ENCODE data around the gene ACBD4. TPM values are rescaled to one million over a fixed set of nuclear protein-coding genes. Genes with fewer than 3 reads are reported as not detected.

Gene ACBD4
- total RNA-seq, 1 donor from 2014 or later, result 7.7 TPM

DNA sequence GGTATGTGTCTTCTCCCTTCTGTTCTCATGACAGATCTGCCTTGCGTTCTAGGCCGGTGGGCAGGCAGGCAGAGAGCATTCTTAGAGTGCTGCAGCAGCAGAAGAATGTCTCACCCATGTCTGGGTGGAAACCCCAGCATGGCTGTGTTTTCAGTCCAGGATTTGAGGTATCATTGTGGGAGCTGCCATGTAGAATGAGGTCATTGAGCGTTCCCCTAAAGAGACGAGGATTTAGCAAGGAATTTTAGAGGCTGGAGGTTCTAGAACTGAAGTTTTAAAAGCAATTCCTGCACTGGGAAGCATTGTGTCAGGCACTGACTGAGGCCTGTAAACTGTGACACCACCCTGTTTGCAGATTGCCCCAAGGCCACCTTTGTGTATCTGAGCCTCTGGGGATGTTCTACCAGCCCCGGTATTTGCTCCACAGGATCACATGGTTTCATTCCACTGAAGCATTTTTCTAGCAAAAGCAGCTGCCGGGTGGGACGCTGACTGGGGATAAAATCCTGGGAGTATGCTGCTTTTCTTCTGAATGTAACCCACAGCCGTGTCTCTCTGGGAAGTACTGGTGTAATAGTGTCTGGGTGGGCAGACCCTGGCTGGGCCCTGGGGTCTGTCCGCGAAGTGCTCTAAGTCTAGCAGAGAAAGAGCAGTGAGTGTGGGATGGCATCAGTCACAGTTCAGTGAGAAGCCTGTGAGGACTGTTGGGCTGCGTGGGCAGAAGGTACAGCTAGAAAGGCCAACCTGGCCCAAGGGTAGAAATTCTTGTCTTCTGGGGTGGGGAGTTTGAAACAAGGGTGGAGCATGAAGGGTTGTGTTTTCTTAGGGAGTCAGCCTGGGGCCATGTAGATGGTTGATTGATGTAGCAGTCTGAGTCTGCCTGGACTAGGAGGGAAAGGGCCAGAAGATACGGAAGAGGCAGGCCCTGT lies 33.3 kb upstream of the ACBD4 start:
- intact Hi-C loops (cut with micrococcal nuclease), result no loop called here
- DNase-seq, result no peak
- ATAC-seq, result peak; percentile 1

- DNase-seq (no peak), ATAC-seq (no peak)
- intact Hi-C loops (cut with micrococcal nuclease), result no loop called here
Observed at GRCh38 chr17:45102856-45103255, 32.6 kb upstream of the ACBD4 start.

DNA sequence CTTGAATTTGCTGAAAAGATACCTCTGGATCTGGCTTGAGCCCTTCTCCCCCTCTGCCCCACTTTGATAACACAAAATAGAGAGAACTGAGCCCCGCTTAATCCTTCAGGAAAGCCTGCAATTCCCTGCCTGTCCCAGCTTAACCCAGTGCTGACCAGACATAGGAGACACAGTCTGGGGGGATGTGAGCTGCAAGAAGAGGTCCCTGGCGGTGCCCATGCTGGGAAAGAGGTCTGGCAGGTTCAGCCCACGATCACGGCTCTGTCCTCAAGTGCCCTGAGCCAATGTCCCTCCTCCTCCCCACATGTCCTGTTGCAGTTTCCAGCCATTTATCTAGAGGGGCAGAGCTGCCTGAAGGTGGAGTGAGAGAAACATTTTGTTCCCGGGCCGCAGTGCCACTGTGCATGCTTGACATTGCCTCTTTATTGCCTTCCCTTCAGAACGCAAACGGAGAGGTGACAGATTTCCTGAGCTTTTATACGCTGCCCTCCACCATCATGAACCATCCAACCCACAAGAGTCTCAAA lies 32.2 kb upstream of the ACBD4 start:
- ATAC-seq (peak; percentile 80), DNase-seq (peak; percentile 67)
- intact Hi-C loops (cut with micrococcal nuclease), result no loop called here

GRCh38 chr17:45104029-45104428 lies 31.5 kb upstream of the ACBD4 start:
- DNase-seq, result no peak
- intact Hi-C loops (cut with micrococcal nuclease), result no loop called here
- ATAC-seq, result no peak

DNA sequence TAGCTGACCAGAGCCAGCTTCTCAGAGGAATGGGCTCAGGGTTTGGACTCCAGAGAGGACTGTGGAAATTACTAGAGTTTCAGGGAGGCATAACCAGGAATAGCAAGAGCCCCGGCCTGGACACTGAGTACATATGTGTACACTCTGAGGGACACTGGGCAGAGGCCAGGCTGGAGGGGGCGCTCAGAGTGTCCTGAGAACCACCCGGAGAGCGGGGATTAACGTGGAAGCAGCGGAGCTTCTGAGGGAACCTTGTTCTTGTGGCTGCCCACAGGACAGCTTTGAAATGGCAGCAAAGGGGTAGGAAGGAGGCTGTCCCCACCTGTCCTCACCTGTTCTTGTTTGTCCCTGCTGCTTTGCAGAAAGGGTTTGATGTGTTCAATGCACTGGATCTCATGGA lies 31.0 kb upstream of the ACBD4 start:
- intact Hi-C loops (cut with micrococcal nuclease), result no loop called here
- ATAC-seq (no peak), DNase-seq (no peak)

DNA sequence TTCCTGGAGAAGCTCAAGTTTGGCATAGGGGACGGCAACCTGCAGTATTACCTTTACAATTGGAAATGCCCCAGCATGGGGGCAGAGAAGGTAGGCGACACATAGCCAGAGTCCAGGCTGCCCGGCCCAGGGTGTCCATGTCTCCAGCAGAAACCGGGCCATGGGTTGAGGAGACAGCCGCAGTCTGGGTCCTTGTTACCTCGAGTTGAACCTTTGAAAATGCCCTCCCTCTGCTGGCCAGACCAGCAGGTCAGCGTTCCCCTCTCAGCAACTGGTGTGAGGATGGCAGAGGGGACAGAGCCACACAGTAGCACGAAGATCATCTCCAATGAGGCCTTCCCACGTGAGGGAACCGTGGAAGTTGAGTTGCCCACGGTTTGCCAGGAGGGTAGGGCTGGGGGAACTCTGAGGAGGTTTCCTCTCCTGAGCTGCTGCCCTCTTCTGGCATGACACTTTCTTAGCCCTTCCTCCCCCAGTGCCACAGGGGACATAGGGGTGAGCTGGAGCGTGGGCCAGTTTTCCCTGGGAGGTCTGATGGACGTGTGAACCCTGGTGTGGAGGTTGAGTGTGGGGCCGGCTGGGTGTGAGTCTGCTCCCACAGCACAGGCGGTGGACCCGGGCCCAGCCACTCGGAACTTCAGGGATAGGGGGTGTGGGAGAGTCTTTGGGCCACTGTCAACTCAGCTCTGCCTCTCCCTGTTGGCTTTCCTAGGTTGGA lies 30.4 kb upstream of the ACBD4 start:
- intact Hi-C loops (cut with micrococcal nuclease), result no loop called here
- DNase-seq (no peak), ATAC-seq (no peak)

GRCh38 chr17:45106096-45106495 lies 29.4 kb upstream of the ACBD4 start:
- ATAC-seq, result no peak
- intact Hi-C loops (cut with micrococcal nuclease), result no loop called here
- DNase-seq, result no peak

DNA sequence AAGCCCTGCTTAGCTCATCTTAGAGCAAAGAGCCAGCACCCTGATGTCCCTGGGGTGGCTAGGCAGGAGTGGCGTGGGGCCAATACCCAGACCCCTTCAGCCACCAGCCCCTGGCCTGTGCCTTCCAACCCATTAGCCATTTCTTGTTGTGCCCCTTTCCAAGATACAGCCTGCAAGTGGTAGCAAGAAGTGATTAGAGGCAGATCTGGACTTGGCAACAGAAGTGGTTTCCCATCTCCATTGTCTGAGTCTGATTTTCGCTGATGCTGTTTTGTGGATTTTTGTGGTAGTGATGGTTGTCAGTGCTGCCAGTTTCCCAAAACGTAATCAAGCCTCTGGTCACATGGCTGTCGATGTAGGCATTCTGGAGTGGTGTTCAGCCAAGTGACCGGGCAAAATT lies 28.9 kb upstream of the ACBD4 start:
- DNase-seq, result no peak
- intact Hi-C loops (cut with micrococcal nuclease), result no loop called here
- ATAC-seq, result no peak

DNA sequence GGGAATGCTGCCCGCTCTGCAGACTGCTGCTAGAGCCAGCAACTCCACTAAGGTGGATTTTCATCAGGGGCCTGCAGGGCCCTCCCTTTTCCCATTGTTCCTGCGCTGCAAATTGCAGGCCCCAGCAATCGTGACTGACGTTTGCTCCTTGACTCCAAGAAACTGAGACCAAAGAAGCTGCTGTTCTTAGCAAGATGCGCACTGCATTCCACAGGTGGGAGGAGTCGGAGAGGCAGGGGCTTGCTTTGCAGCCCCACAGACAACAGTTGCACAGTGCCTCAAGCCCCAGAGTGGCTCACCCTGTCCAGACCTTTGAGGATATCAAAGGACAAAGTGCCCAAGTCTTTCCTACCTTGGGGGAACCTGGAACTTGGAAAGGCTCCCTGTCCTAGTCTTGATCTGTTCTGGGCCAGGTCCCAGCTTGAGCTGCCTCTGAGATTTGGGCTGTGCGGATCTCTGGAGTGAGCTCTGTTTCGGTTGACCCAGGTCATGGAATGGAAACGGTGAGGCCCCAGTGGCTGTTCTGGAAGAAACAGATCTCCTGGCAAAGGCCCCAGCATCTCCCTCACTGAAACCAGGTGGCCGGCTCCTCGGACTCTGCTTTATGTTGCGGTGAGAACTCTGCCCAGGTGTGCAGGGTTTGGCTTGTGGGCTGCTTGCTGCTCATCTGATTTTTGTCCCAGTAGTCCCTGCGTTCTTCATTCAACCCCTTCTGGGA lies 28.0 kb upstream of the ACBD4 start:
- intact Hi-C loops (cut with micrococcal nuclease), result no loop called here
- no peak for ATAC-seq
- DNase-seq, result no peak

DNA sequence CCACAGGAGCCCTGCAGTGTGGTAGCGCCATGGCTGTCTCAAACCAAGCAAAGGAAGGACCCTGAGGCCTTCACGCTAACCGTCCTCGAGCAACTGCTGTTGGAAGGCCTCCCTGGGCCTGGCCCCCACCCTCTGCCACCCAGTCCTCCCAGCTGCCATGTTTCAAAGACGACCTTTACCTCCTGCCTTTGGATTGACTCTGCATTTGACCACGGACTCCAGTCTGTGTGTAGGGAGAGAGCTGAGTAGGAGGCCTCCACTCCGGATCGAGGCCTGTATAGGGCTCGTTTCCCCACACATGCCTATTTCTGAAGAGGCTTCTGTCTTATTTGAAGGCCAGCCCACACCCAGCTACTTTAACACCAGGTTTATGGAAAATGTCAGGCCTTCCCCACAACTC lies 27.4 kb upstream of the ACBD4 start:
- DNase-seq (no peak), ATAC-seq (no peak)
- intact Hi-C loops (cut with micrococcal nuclease), result no loop called here

DNA sequence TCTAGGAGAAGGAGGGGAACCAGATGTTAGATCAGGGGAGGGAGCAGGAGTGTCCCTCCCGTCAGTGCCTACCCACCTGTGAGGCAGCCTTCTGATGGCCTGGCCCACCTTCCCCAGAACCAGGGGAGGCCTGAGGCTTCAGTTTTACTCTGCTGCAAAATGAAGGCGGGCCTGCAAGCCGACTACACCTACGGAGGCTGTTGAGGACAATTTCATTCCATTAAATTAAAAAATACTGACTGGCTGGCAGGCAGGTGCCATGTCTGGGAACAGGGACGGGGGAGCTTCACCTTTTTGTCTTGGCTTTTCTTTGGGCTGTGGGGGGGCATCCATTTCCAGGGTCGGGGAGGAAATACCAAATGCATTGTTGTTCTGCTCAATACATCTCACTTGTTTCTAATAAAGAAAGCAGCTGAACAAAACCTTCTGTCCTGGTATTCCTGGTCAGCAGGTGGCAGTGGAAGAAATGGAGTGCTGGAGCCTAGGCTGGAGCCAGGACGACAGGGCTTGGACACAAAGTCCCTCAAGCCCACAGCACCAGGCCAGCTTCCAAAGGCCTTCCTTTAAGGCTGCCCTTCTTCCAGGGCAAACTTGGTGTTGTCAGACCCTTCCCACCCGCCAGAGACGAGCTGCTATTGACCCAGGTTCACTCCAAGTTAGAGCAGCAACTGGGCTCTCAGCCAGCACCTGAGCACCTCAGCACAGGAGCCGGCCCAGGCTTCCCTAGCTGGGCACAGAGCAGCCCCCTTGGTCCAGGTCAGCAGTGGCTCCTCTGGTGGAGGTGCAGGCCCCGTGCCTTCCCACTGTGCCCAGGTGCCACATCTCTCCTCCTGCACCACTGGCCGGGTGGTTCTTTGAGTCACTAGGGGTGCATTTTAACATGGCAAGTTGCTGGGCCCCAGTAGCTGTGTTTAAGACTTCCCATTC lies 26.6 kb upstream of the ACBD4 start:
- DNase-seq (peak; percentile 66), ATAC-seq (peak; percentile 2)
- intact Hi-C loops (cut with micrococcal nuclease), result no loop called here

- peak; percentile 85 for ATAC-seq
- intact Hi-C loops (cut with micrococcal nuclease), result no loop called here
- peak; percentile 73 for DNase-seq
Observed at GRCh38 chr17:45110676-45111611, 24.5 kb upstream of the ACBD4 start.

DNA sequence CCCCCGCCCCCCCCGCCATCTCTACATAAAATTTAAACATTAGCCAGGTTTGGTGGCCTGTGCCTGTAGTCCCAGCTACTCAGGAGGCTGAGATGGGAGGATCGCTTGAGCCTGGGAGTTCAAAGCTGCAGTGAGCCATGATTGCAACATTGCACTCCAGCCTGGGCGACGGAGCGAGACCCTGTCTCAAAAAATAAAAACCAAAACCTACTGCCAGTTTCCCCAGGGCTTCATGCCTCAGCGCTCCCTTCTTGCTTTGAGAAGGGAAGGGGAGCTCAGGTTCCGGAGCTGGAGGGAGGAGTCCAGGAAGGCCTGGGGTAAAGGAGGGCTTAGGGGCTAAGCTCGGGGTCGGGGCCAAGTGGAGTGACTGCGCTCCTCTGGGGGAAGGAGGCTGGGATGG lies 23.6 kb upstream of the ACBD4 start:
- intact Hi-C loops (cut with micrococcal nuclease), result no loop called here
- DNase-seq (no peak), ATAC-seq (no peak)

DNA sequence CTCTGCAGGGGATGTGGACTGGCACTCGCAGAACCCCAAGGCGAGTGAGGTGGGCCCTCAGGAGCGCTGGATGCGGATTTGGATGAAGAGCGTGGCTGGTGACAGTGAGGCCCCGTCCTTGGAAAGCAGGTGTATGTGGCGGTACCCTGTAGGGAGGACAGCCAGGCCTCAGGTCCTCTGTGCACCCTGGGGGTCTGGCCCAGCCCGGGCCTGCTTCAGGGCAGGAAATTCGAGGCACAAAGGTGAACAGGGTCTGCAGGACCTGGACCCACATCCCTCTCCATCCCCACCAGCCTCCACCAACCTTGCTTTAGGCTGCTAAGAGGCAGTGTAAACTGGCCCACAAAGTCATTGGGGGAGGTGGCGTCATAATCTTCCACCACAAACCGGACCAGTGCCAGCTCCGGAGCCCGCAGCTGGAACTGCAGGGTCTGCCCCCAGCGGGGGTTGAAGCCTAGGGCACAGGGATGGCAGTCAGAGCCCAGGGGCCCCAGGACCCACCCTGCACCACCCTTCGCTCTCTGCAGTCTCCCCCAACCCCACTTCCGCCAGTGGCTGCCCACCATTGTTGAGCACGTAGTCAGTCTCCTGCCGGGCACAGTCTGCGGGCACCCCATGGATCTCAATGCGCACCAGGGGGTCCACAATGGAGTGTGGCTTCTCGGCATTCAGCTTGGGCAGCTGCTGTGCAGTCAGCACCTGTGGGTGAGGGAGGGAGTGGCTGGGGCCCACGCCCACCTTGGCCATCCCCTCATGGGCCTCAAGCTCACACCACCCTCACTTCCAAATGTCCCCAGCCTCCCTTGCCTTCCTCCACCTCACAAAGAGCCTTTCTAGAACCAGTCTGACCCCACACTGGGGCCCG lies 22.7 kb upstream of the ACBD4 start:
- intact Hi-C loops (cut with micrococcal nuclease), result no loop called here
- no peak for ATAC-seq
- DNase-seq, result no peak

DNA sequence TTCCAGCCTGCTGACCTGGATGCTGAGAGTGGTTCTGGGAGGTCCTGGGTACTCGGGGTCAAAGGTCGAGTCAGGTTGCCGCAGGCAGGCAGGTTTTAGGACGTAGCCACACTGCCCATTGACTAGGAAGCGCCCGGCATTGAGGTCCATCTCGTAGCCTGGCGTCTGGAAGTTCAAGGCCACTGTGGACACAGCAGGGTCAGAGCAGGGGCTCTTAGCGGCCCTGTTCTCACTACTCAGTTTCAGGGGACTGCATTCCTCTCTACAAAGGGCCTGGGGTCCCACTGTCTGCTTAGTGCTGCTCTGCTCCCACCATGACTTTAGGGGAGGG lies 22.1 kb upstream of the ACBD4 start:
- intact Hi-C loops (cut with micrococcal nuclease), result no loop called here
- DNase-seq (no peak), ATAC-seq (no peak)

- ATAC-seq, result no peak
- no peak for DNase-seq
- intact Hi-C loops (cut with micrococcal nuclease), result no loop called here
Observed at GRCh38 chr17:45114117-45114932, 21.2 kb upstream of the ACBD4 start.

All from left ventricle myocardium superior (tissue), 1 donor.